H1 (cell line): Measurements from ENCODE around the gene MAPK9. TPM values are rescaled to one million over a fixed set of nuclear protein-coding genes. Genes with fewer than 3 reads are reported as not detected.

ENCODE experiments used
- CTCF ChIA-PET: fragments of 300-600 bp; sonication (Branson Sonifier 250); formaldehyde crosslinking; loops from one replicate; lab custom pipeline; 2021; ENCODE audit not compliant: partially characterized antibody; lab: Charles Lee
- POLR2A ChIA-PET: fragments of 300-600 bp; sonication (Branson Sonifier 250); formaldehyde crosslinking; loops from one replicate; lab custom pipeline; 2021; ENCODE audit warnings: inconsistent platforms; ENCODE audit not compliant: partially characterized antibody; lab: Charles Lee
- DNase-seq, 2 experiments: peaks; one replicate each; pipeline versions ENCODE4 v3.0.0 to v3.0.0-alpha.2; 2010 to 2022; ENCODE audit warnings: low spot score in 2 of 2, low read depth in 1 of 2, mixed read lengths in 1 of 2
- FAIRE-seq: peaks from 2 replicates; lab custom pipeline; 2011; peaks lifted over from hg19 to GRCh38; lab: Jason Lieb, UNC
- H2AFZ ChIP-seq: 2 replicates; pipeline ENCODE4 v1.8.1; 2012; ENCODE audit warnings: low read length, inconsistent platforms
- H2AK5ac ChIP-seq: 2 replicates; pipeline ENCODE4 v1.6.1; 2013; ENCODE audit warnings: low read depth, low read length
- H2BK120ac ChIP-seq: replicated peaks from 2 replicates; pipeline ENCODE3; 2013; ENCODE audit warnings: low read depth, low read length, inconsistent platforms
- H2BK12ac ChIP-seq: 2 replicates; pipeline ENCODE4 v1.6.1; 2013; ENCODE audit warnings: low read depth, low read length
- H2BK15ac ChIP-seq: 2 replicates; pipeline ENCODE4 v1.6.1; 2013; ENCODE audit warnings: low read length
- H2BK20ac ChIP-seq: 2 replicates; pipeline ENCODE4 v1.6.1; 2013; ENCODE audit warnings: low read length
- H2BK5ac ChIP-seq: 2 replicates; pipeline ENCODE4 v1.6.1; 2013; ENCODE audit warnings: low read depth, low read length
- H3K14ac ChIP-seq: 2 replicates; pipeline ENCODE4 v1.6.1; 2013; ENCODE audit warnings: inconsistent platforms; ENCODE audit not compliant: insufficient read length
- H3K18ac ChIP-seq: 2 replicates; pipeline ENCODE4 v1.6.1; 2013; ENCODE audit warnings: low read length; ENCODE audit errors: extremely low read depth
- H3K23ac ChIP-seq: 2 replicates; pipeline ENCODE4 v1.6.1; 2013; ENCODE audit warnings: inconsistent platforms; ENCODE audit not compliant: insufficient read length
- H3K23me2 ChIP-seq: 2 replicates; pipeline ENCODE4 v1.6.1; 2013; ENCODE audit warnings: low read depth, low read length
- H3K27ac ChIP-seq: 2 replicates; pipeline ENCODE4 v1.6.1; 2011; ENCODE audit warnings: low read depth, low read length, inconsistent platforms
- H3K27me3 ChIP-seq, 4 experiments: replicated peaks in 1 of 4; 1 replicate in 1 of 4; 2 replicates in 3 of 4; pipeline versions ENCODE4 v1.6.1 to v1.8.1; 2011 to 2013; ENCODE audit warnings: low read length in 3 of 4, mild to moderate bottlenecking in 3 of 4, inconsistent platforms in 2 of 4, mixed read lengths in 2 of 4, moderate library complexity in 1 of 4; ENCODE audit not compliant: control insufficient read depth in 3 of 4, insufficient read depth in 3 of 4; ENCODE audit errors: extremely low read depth in 1 of 4
- H3K36me3 ChIP-seq, 4 experiments: 2 replicates each; pipeline versions ENCODE4 v1.6.1 to v1.8.1; 2011 to 2013; ENCODE audit warnings: mild to moderate bottlenecking in 4 of 4, low read length in 3 of 4, moderate library complexity in 2 of 4, control low read depth in 1 of 4, inconsistent platforms in 1 of 4; ENCODE audit not compliant: insufficient read depth in 4 of 4, control insufficient read depth in 2 of 4
- H3K4ac ChIP-seq: replicated peaks from 2 replicates; pipeline ENCODE3; 2013; ENCODE audit warnings: low read length, low read depth, mixed read lengths, inconsistent platforms; ENCODE audit not compliant: insufficient read length
- H3K4me1 ChIP-seq, 4 experiments: replicated peaks in 1 of 4; 1 replicate in 1 of 4; 2 replicates in 3 of 4; pipeline versions ENCODE4 v1.6.1 to v1.8.1; 2011 to 2013; ENCODE audit warnings: low read length in 3 of 4, inconsistent platforms in 2 of 4, mixed read lengths in 1 of 4; ENCODE audit not compliant: insufficient read depth in 4 of 4, control insufficient read depth in 3 of 4
- H3K4me2 ChIP-seq, 2 experiments: 2 replicates each; pipeline versions ENCODE4 v1.6.1 to v1.8.1; 2011 to 2013; ENCODE audit warnings: low read depth in 2 of 2, low read length in 2 of 2, control low read depth in 1 of 2, inconsistent platforms in 1 of 2, mild to moderate bottlenecking in 1 of 2; ENCODE audit not compliant: insufficient read depth in 1 of 2
- H3K4me3 ChIP-seq, 4 experiments: fragments of 200-600, 300-600 bp in 1 of 4; sonication (generic), shearing (Covaris generic), sonication (Bioruptor Twin) in 1 of 4; 2 replicates each; pipeline versions ENCODE4 v1.5.1 to v1.8.1; 2011 to 2016; ENCODE audit warnings: low read length in 4 of 4, low read depth in 3 of 4, control low read depth in 2 of 4, inconsistent platforms in 2 of 4, mild to moderate bottlenecking in 2 of 4, mixed read lengths in 1 of 4, moderate library complexity in 1 of 4; ENCODE audit not compliant: insufficient read depth in 2 of 4; ENCODE audit errors: extremely low read depth in 1 of 4
- H3K56ac ChIP-seq: replicated peaks from 2 replicates; pipeline ENCODE3; 2013; ENCODE audit warnings: low read depth, mild to moderate bottlenecking, mixed read lengths, low read length, inconsistent platforms; ENCODE audit not compliant: insufficient read length
- H3K79me1 ChIP-seq: 2 replicates; pipeline ENCODE4 v1.6.1; 2013; ENCODE audit warnings: low read depth, low read length, control low read depth
- H3K79me2 ChIP-seq, 2 experiments: 2 replicates each; pipeline versions ENCODE4 v1.6.1 to v1.8.1; 2012 to 2013; ENCODE audit warnings: low read length in 2 of 2, mild to moderate bottlenecking in 2 of 2, inconsistent platforms in 1 of 2; ENCODE audit not compliant: insufficient read depth in 2 of 2, control insufficient read depth in 1 of 2
- H3K9ac ChIP-seq, 4 experiments: replicated peaks in 1 of 4; 1 replicate in 1 of 4; 2 replicates in 3 of 4; pipeline versions ENCODE4 v1.6.1 to v1.8.1; 2011 to 2013; ENCODE audit warnings: low read depth in 3 of 4, low read length in 3 of 4, control low read depth in 2 of 4, mild to moderate bottlenecking in 2 of 4, moderate library complexity in 2 of 4, inconsistent platforms in 1 of 4; ENCODE audit errors: extremely low read depth in 1 of 4
- H3K9me3 ChIP-seq, 2 experiments: 2 replicates each; pipeline versions ENCODE4 v1.6.1 to v1.8.1; 2012 to 2013; ENCODE audit warnings: mild to moderate bottlenecking in 2 of 2, moderate library complexity in 2 of 2, control low read depth in 1 of 2, inconsistent platforms in 1 of 2, low read depth in 1 of 2, low read length in 1 of 2, mixed read lengths in 1 of 2; ENCODE audit not compliant: insufficient read depth in 2 of 2
- H4K20me1 ChIP-seq, 2 experiments: replicated peaks in 1 of 2; 2 replicates each; pipeline versions ENCODE3 to v1.8.1; 2011 to 2013; ENCODE audit warnings: inconsistent platforms in 2 of 2, low read length in 2 of 2, mild to moderate bottlenecking in 1 of 2; ENCODE audit not compliant: insufficient read depth in 2 of 2, control insufficient read depth in 1 of 2
- H4K5ac ChIP-seq: 2 replicates; pipeline ENCODE4 v1.6.1; 2013; ENCODE audit warnings: low read length, low read depth, mixed read lengths, inconsistent platforms; ENCODE audit not compliant: insufficient read length
- H4K8ac ChIP-seq: 2 replicates; pipeline ENCODE4 v1.8.0; 2013; ENCODE audit warnings: mild to moderate bottlenecking, moderate library complexity, low read length, inconsistent platforms; ENCODE audit not compliant: insufficient read depth; ENCODE audit errors: extremely low read depth
- H4K91ac ChIP-seq: replicated peaks from 2 replicates; pipeline ENCODE3; 2013; ENCODE audit warnings: low read length, mixed read lengths, inconsistent platforms; ENCODE audit not compliant: insufficient read length
- FOSL1 ChIP-seq: IDR thresholded peaks from 2 replicates; pipeline ENCODE4 v1.6.1; 2011; ENCODE audit warnings: mild to moderate bottlenecking, low read depth, low read length, moderate library complexity; ENCODE audit not compliant: insufficient read depth
- GTF2F1 ChIP-seq: IDR thresholded peaks from 2 replicates; pipeline ENCODE4 v1.6.1; 2012; ENCODE audit warnings: low read depth, low read length, improper control_type of control experiment, borderline replicate concordance
- NRF1 ChIP-seq: IDR thresholded peaks from 2 replicates; pipeline ENCODE4 v1.6.1; 2011; ENCODE audit warnings: mild to moderate bottlenecking, low read depth, low read length, improper control_type of control experiment
- SP4 ChIP-seq: IDR thresholded peaks from 2 replicates; pipeline ENCODE4 v1.6.1; 2012; ENCODE audit warnings: low read length, inconsistent platforms
- YY1 ChIP-seq: IDR thresholded peaks from 2 replicates; pipeline ENCODE4 v1.6.1; 2011; ENCODE audit warnings: low read depth, mild to moderate bottlenecking, low read length
- WGBS, 2 experiments: shearing (Covaris generic) in 1 of 2; methylation state at CpG; one replicate each; pipeline versions ENCODE4 v1.1.6 to v1.1.7; 2013 to 2015; ENCODE audit warnings: low lambda C conversion rate in 2 of 2, mixed read lengths in 2 of 2, inconsistent platforms in 1 of 2, low coverage in 1 of 2, missing lambda C conversion rate in 1 of 2; ENCODE audit not compliant: insufficient replicate concordance in 2 of 2, insufficient coverage in 1 of 2, insufficient read length in 1 of 2; ENCODE audit errors: extremely low coverage in 1 of 2, missing lambda C conversion rate in 1 of 2; 5-methylcytosine and 5-hydroxymethylcytosine counted together
- polyA plus RNA-seq, 7 experiments: library from polyadenylated mRNA; depleted of rRNA in 3 of 7; stranded (reverse) in 5 of 7; unstranded in 2 of 7; fragments of >200 nt in 5 of 7; fragments of 200-250 nt in 2 of 7; gene quantifications; 1 replicate in 5 of 7; 2 replicates in 1 of 7; 4 replicates in 1 of 7; pipeline versions ENCODE4 v1.2.1 to v1.2.3, GENCODE V29; 2011 to 2013; ENCODE audit warnings: missing spikeins in 2 of 7, mixed read lengths in 2 of 7
- total RNA-seq: library from RNA; stranded (reverse); fragmentation: NEBNext Ultra II Directional; extraction: Animal tissue kit (Norgen Biotek cat#: 25700); gene quantifications from 2 replicates; pipeline ENCODE4 v1.2.1, GENCODE V29; 2021
- TF ChIP-seq, protein P1 (sequence below): IDR thresholded peaks from 2 replicates; pipeline ENCODE4 v1.6.1; 2012; ENCODE audit warnings: inconsistent platforms
- TF ChIP-seq, protein P2 (sequence below): IDR thresholded peaks from 2 replicates; pipeline ENCODE4 v1.6.1; 2011; ENCODE audit warnings: low read length, improper control_type of control experiment
- TF ChIP-seq, protein P3 (sequence below): IDR thresholded peaks from 2 replicates; pipeline ENCODE4 v1.6.1; 2012; ENCODE audit warnings: inconsistent platforms

The MAPK9 gene
- total and polyA plus RNA-seq, 2 of the 8 experiments (the other 6 are each of a cell fraction or from before 2014, with no cell fraction given): 22.3 to 43.7 TPM

DNA sequence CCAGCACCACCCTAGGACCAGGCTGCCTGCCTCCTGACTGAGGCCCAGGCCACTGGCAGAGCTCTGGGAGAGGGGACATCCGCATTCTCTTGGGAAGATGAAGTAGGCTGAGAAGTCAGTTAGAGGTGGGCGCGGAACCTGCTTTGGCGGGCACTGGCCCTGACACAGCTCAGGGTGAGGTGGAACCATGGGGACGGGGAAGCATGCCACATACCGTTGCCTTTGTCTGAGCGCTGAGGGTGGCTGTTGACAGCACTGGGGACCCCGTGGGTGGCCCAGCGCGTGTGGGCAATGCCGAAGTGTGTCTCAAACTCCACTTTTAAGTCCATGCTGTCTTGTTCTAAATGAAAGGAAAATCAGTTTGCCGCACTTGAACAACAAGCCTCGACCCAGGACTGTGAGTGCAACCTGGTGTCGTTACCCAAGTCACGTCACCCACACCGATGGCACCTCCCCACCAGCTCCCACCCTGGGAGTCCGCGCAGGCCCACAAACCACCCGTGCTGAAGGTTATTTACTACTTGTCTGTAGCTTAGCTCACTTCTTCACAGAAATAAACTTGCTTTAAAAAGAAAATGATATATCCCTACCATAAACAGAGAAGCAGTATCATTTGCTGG, 43.8 kb upstream of the MAPK9 start:
- H3K18ac ChIP-seq: no peak overlapping the region
- H3K36me3 ChIP-seq: peaks cover 28 to 53% (median 48%) of the 10 kb centered on the region in 4 experiments
- H3K79me2 ChIP-seq: peaks cover 5 to 17% of the 10 kb centered on the region in 2 experiments; a peak in 3 of 4 replicates
- no peak overlapping the region for H4K8ac ChIP-seq
- FAIRE-seq (no peak), DNase-seq (no peak)
- no peak overlapping the region for H3K27ac ChIP-seq
- H3K27me3 ChIP-seq: no peaks in the 10 kb centered on the region
- H3K56ac ChIP-seq: no peak overlapping the region
- H3K23me2 ChIP-seq: no peaks in the 10 kb centered on the region
- CTCF ChIA-PET: interaction anchor here (0.6 to 14.0 kb wide), 4 partner anchors 18 to 201 kb away, joined by 3 to 192 read pairs (median 4); no protein-coding TSS in a partner anchor
- H3K9ac ChIP-seq: no peak overlapping the region
- H3K23ac ChIP-seq: no peak overlapping the region
- peaks cover 8% of the 10 kb centered on the region for H3K79me1 ChIP-seq
- no peak overlapping the region for H2AFZ ChIP-seq
- no peak overlapping the region for H4K5ac ChIP-seq
- H3K4me1 ChIP-seq: peaks cover 11 to 14% (median 13%) of the 10 kb centered on the region in 4 experiments
- H3K14ac ChIP-seq: no peak overlapping the region
- no peak overlapping the region for H2BK15ac ChIP-seq
- WGBS, 2 experiments: 95% methylated on average over 19 of the region's 19 CpGs; no CpG with 5 or more reads in 1 of the 2 experiments
- H2AK5ac ChIP-seq: no peak overlapping the region
- 0 out of 2 replicates have a peak overlapping the region, but pooled peaks have one; percentile 35 for H2BK5ac ChIP-seq
- H3K9me3 ChIP-seq: no peaks in the 10 kb centered on the region
- peaks cover 0 to 5% of the 10 kb centered on the region in 2 experiments for H4K20me1 ChIP-seq
- no peak overlapping the region for H2BK120ac ChIP-seq
- POLR2A ChIA-PET: interaction anchor here (1.2 to 10.9 kb wide), 2 partner anchors 9 to 20 kb away, joined by 3 to 146 read pairs; no protein-coding TSS in a partner anchor
- H3K4ac ChIP-seq: no peak overlapping the region
- TF ChIP-seq, protein P1, sequence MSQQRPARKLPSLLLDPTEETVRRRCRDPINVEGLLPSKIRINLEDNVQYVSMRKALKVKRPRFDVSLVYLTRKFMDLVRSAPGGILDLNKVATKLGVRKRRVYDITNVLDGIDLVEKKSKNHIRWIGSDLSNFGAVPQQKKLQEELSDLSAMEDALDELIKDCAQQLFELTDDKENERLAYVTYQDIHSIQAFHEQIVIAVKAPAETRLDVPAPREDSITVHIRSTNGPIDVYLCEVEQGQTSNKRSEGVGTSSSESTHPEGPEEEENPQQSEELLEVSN: no peak
- TF ChIP-seq, protein P2, sequence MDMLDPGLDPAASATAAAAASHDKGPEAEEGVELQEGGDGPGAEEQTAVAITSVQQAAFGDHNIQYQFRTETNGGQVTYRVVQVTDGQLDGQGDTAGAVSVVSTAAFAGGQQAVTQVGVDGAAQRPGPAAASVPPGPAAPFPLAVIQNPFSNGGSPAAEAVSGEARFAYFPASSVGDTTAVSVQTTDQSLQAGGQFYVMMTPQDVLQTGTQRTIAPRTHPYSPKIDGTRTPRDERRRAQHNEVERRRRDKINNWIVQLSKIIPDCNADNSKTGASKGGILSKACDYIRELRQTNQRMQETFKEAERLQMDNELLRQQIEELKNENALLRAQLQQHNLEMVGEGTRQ: no peak
- TF ChIP-seq GTF2F1 (no peak), NRF1 (no peak), FOSL1 (no peak), YY1 (no peak), SP4 (no peak)
- TF ChIP-seq, protein P3, sequence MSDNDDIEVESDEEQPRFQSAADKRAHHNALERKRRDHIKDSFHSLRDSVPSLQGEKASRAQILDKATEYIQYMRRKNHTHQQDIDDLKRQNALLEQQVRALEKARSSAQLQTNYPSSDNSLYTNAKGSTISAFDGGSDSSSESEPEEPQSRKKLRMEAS: no peak
- no peak overlapping the region for H2BK12ac ChIP-seq
- H3K4me3 ChIP-seq: no peak overlapping the region
- H4K91ac ChIP-seq: no peak overlapping the region
- no peak overlapping the region for H2BK20ac ChIP-seq
- no peak overlapping the region for H3K4me2 ChIP-seq
